ENCODE measurements around the gene EIF6. TPM values are rescaled to one million over a fixed set of nuclear protein-coding genes. Genes with fewer than 3 reads are reported as not detected.

The EIF6 gene
- total RNA-seq, 1 donor from 2014 or later: 271 TPM

DNA sequence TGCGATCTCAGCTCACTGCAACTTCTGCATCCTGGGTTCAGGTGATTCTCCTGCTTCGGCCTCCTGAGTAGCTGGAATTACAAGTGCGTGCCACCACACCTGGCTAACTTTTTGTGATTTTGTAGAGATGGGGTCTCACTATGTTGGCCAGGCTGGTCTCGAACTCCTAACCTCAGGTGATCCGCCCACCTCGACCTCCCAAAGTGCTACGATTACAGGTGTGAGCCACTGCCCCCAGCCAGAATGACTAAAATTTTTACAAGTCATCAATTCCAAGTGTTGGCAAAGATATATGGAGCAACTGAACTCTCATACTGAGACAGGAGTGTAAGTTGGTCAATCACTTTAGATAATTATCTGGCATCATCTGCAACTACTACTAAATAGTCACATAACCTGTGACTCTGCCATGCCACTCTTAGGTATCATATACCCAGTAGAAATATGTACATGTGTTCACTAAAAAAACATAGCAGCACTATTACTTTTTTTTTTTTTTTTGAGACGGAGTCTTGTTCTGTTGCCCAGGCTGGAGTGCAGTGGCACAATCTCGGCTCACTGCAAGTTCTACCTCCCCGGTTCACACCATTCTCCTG, 3.0 kb downstream of the EIF6 start:
- H3K27me3 Mint-ChIP-seq (ENCODE audit: low read depth, unreplicated experiment): no peaks in the 10 kb centered on the region
- H2AFZ ChIP-seq (ENCODE audit: low read depth, low read length): no peak overlapping the region
- H3K4me1 ChIP-seq (ENCODE audit: insufficient read depth, low read length): peaks cover 30% of the 10 kb centered on the region
- peaks cover 26% of the 10 kb centered on the region for H3K4me1 Mint-ChIP-seq (ENCODE audit: low read depth, unreplicated experiment)
- H3K4me2 ChIP-seq (ENCODE audit: low read length): no peak overlapping the region
- DNase-seq (ENCODE audit: low read depth): no peak
- peak overlapping the region; percentile 73 for H3K4me3 Mint-ChIP-seq (ENCODE audit: unreplicated experiment)
- no peak overlapping the region for H3K27ac ChIP-seq (ENCODE audit: low read depth, low read length)
- FAIRE-seq: no peak
- H3K36me3 ChIP-seq (ENCODE audit: insufficient read depth, low read length): peaks cover 19% of the 10 kb centered on the region
- H3K36me3 Mint-ChIP-seq (ENCODE audit: low read depth, unreplicated experiment): peaks cover 27% of the 10 kb centered on the region
- no peaks in the 10 kb centered on the region for H3K9me3 ChIP-seq (ENCODE audit: insufficient read depth, low read depth, low read length)
- no peak overlapping the region for H3K4me3 ChIP-seq (ENCODE audit: insufficient read depth, low read depth, low read length)
- H4K20me1 ChIP-seq (ENCODE audit: insufficient read depth, low read length): peaks cover 38% of the 10 kb centered on the region
- no peaks in the 10 kb centered on the region for H3K27me3 ChIP-seq (ENCODE audit: insufficient read depth, low read length)
- H3K79me2 ChIP-seq (ENCODE audit: insufficient read depth, low read length): peaks cover 69% of the 10 kb centered on the region
- H3K9me3 Mint-ChIP-seq (ENCODE audit: unreplicated experiment): no peaks in the 10 kb centered on the region
- H3K27ac Mint-ChIP-seq (ENCODE audit: unreplicated experiment): no peak overlapping the region
- no peak for TF ChIP-seq EZH2 (IDR thresholded peaks at IDR 0.05; ENCODE audit: insufficient read depth, low read length)
- TF ChIP-seq, protein P1, sequence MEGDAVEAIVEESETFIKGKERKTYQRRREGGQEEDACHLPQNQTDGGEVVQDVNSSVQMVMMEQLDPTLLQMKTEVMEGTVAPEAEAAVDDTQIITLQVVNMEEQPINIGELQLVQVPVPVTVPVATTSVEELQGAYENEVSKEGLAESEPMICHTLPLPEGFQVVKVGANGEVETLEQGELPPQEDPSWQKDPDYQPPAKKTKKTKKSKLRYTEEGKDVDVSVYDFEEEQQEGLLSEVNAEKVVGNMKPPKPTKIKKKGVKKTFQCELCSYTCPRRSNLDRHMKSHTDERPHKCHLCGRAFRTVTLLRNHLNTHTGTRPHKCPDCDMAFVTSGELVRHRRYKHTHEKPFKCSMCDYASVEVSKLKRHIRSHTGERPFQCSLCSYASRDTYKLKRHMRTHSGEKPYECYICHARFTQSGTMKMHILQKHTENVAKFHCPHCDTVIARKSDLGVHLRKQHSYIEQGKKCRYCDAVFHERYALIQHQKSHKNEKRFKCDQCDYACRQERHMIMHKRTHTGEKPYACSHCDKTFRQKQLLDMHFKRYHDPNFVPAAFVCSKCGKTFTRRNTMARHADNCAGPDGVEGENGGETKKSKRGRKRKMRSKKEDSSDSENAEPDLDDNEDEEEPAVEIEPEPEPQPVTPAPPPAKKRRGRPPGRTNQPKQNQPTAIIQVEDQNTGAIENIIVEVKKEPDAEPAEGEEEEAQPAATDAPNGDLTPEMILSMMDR (IDR thresholded peaks at IDR 0.05; ENCODE audit: insufficient read depth, low read depth, low read length): no peak
- H3K9ac ChIP-seq (ENCODE audit: low read length): no peak overlapping the region

DNA sequence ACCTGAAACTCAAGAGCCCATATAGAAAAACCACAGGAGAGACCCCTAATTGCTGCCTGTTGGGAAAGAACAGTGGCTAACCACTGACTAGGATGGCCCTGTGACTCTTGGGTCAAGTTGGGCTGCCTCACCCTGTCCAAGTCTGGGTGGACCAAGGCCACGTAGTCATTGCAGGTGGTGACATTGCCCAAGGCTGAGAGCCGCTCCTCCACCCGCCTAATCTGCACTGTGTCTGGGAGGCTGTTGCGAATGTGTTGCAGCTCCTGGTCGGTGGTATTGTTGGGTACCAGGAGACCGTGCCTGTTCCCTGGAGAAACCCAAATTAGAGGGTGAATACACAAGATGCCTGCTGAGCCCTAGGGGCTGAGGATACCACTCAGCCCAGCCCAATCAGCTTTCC, 4.0 kb downstream of the EIF6 start:
- H3K27me3 Mint-ChIP-seq (ENCODE audit: low read depth, unreplicated experiment): no peaks in the 10 kb centered on the region
- DNase-seq (ENCODE audit: low read depth): no peak
- no peak for FAIRE-seq
- Histone ChIP-seq H3K9ac (ENCODE audit: low read length) (no peak overlapping the region), H3K4me2 (ENCODE audit: low read length) (no peak overlapping the region), H2AFZ (ENCODE audit: low read depth, low read length) (no peak overlapping the region), H3K27ac (ENCODE audit: low read depth, low read length) (no peak overlapping the region), H3K4me3 (ENCODE audit: insufficient read depth, low read depth, low read length) (no peak overlapping the region), H3K4me1 (ENCODE audit: insufficient read depth, low read length) (peaks cover 34% of the 10 kb centered on the region), H3K9me3 (ENCODE audit: insufficient read depth, low read depth, low read length) (no peaks in the 10 kb centered on the region), H3K27me3 (ENCODE audit: insufficient read depth, low read length) (no peaks in the 10 kb centered on the region), H4K20me1 (ENCODE audit: insufficient read depth, low read length) (peaks cover 38% of the 10 kb centered on the region), H3K36me3 (ENCODE audit: insufficient read depth, low read length) (peaks cover 22% of the 10 kb centered on the region), H3K79me2 (ENCODE audit: insufficient read depth, low read length) (peaks cover 80% of the 10 kb centered on the region)
- H3K36me3 Mint-ChIP-seq (ENCODE audit: low read depth, unreplicated experiment): peaks cover 27% of the 10 kb centered on the region
- H3K9me3 Mint-ChIP-seq (ENCODE audit: unreplicated experiment): no peaks in the 10 kb centered on the region
- H3K4me3 Mint-ChIP-seq (ENCODE audit: unreplicated experiment): peak overlapping the region; percentile 65
- peaks cover 28% of the 10 kb centered on the region for H3K4me1 Mint-ChIP-seq (ENCODE audit: low read depth, unreplicated experiment)
- TF ChIP-seq, protein P1 (IDR thresholded peaks at IDR 0.05; ENCODE audit: insufficient read depth, low read depth, low read length): no peak
- no peak for TF ChIP-seq EZH2 (IDR thresholded peaks at IDR 0.05; ENCODE audit: insufficient read depth, low read length)
- no peak overlapping the region for H3K27ac Mint-ChIP-seq (ENCODE audit: unreplicated experiment)

GRCh38 chr20:35279533-35280174, 4.9 kb downstream of the EIF6 start:
- no peak overlapping the region for H3K4me3 ChIP-seq (ENCODE audit: insufficient read depth, low read depth, low read length)
- no peak overlapping the region for H3K4me2 ChIP-seq (ENCODE audit: low read length)
- peaks cover 22% of the 10 kb centered on the region for H3K36me3 ChIP-seq (ENCODE audit: insufficient read depth, low read length)
- H3K4me1 ChIP-seq (ENCODE audit: insufficient read depth, low read length): peaks cover 28% of the 10 kb centered on the region
- peaks cover 38% of the 10 kb centered on the region for H4K20me1 ChIP-seq (ENCODE audit: insufficient read depth, low read length)
- no peak overlapping the region for H2AFZ ChIP-seq (ENCODE audit: low read depth, low read length)
- H3K4me3 Mint-ChIP-seq (ENCODE audit: unreplicated experiment): peak overlapping the region; percentile 65
- no peaks in the 10 kb centered on the region for H3K9me3 Mint-ChIP-seq (ENCODE audit: unreplicated experiment)
- no peak for DNase-seq (ENCODE audit: low read depth)
- peaks cover 28% of the 10 kb centered on the region for H3K4me1 Mint-ChIP-seq (ENCODE audit: low read depth, unreplicated experiment)
- TF ChIP-seq, protein P1 (IDR thresholded peaks at IDR 0.05; ENCODE audit: insufficient read depth, low read depth, low read length): no peak
- TF ChIP-seq EZH2 (IDR thresholded peaks at IDR 0.05; ENCODE audit: insufficient read depth, low read length): no peak
- no peak overlapping the region for H3K27ac ChIP-seq (ENCODE audit: low read depth, low read length)
- H3K27me3 Mint-ChIP-seq (ENCODE audit: low read depth, unreplicated experiment): no peaks in the 10 kb centered on the region
- H3K27me3 ChIP-seq (ENCODE audit: insufficient read depth, low read length): no peaks in the 10 kb centered on the region
- H3K9me3 ChIP-seq (ENCODE audit: insufficient read depth, low read depth, low read length): no peaks in the 10 kb centered on the region
- H3K27ac Mint-ChIP-seq (ENCODE audit: unreplicated experiment): peak overlapping the region; percentile 48
- no peak overlapping the region for H3K9ac ChIP-seq (ENCODE audit: low read length)
- no peak for FAIRE-seq
- H3K36me3 Mint-ChIP-seq (ENCODE audit: low read depth, unreplicated experiment): peaks cover 27% of the 10 kb centered on the region
- H3K79me2 ChIP-seq (ENCODE audit: insufficient read depth, low read length): peaks cover 82% of the 10 kb centered on the region
